Raji (cell line): ENCODE measurements around the gene GCH1.

Experiments used
- POLR2A ChIP-seq: IDR thresholded peaks from 2 replicates; pipeline ENCODE4 v1.6.1; 2011; ENCODE audit warnings: low read depth, low read length, control low read depth; ENCODE audit not compliant: insufficient read depth

The GCH1 gene

DNA sequence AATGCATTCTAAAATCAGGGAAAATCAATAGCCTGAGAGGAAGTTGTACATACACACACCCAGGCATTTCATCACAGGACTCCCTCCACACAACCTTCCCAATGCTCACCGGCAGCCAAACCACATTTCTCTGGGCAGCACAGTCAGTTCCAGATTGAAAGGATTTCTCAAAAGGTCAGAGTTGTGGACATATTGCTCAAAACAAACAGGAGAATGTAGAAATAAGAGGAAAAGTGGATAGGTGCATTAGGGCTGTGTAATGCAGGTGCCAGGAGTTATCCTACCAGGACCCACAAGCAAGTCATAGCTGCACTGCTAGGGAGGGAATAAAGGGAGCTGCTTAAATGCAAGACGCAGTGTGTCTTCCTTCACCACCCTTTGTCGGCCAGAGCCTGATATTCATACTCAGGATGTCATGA is 62.9 kb downstream of the GCH1 start:
- no peak for TF ChIP-seq POLR2A

DNA sequence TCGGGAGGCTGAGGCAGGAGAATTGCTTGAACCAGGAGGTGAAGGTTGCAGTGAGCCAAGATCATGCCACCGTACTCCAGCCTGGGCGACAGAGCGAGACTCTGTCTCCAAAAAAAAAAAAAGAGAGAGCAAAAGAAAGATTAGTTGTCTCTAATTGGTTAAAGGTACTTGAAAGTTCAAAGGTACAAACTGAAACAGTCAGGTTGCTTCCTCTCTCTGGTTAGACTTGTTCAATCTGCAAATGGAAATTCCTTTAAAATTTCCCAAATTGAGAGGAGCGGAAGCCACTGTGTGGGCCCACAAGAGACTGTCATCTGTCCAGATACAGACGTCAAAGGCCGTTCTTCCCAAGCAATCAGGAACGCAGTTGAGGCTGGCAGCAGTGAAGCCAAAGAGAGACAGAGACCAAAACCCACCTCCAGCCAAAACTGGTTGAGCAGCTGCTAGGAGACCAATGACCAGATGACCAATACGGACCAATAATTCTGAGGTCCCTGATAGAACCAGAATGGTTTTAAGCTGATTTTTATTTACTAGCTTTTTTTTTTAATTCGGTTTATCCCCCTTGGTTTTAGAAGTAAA is 63.6 kb downstream of the GCH1 start:
- TF ChIP-seq POLR2A, result no peak

- TF ChIP-seq POLR2A, result no peak
Observed at GRCh38 chr14:54837508-54838149, 65.0 kb downstream of the GCH1 start.

DNA sequence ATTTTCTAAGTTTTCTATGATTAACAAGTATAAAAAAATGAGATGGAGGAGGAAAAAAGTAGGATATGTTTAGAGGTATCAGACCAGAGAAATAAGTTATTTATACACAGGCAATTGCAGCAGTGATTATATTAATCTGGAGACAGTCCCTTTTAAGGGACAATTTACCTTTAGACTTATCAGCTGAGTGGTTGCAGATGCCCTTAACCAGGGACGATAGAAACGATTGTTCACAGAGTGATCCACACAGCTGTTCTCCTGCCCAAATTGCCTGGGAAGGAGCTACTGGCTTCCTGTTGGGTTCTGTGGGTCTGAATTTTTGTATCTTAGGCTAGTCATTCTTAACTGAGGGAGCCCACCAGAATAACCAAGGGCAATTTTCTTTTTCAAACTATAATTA is 66.4 kb downstream of the GCH1 start:
- TF ChIP-seq POLR2A, result no peak

- no peak for TF ChIP-seq POLR2A
Observed at GRCh38 chr14:54834727-54835126, 67.9 kb downstream of the GCH1 start.

DNA sequence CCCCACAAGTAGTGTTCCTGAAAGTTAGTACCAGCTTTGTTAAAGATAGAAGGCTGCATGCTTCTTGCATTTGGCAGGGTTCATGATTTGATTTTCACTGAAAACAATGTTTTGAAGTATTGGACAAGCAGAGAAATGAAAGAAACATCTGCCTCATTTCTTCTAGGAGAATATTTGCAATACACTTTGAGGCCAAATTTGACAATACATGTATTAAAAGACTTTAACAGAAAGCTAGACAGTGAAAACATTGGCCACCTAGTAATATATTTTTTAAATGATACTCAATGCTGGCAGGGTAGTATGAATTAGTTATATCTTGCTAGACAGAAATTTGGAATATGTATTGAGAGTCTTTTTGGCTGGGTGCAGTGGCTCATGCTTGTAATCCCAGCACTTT is 68.5 kb downstream of the GCH1 start:
- no peak for TF ChIP-seq POLR2A

- TF ChIP-seq POLR2A, result no peak
Observed at GRCh38 chr14:54830650-54831049, 72.0 kb downstream of the GCH1 start.

GRCh38 chr14:54829486-54830224 is 73.0 kb downstream of the GCH1 start:
- no peak for TF ChIP-seq POLR2A

DNA sequence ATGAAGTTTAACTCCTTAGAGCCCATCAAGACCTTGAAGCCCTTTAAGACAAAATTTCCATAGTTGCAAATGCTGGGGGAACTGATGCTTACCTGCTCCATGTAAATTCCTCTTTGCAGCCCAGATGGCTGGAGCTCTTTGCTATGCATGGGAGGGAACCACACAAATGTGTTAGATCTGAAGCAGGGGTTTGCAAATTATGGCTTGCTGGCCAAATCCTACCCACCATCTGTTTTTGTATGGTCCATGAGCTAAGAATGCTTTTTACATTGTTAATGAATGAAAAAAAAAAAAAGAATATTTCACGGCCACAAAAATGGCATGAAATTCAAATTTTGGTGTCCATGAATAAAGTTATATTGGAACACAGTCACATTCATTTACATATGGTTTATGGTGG is 74.6 kb downstream of the GCH1 start:
- TF ChIP-seq POLR2A, result no peak

DNA sequence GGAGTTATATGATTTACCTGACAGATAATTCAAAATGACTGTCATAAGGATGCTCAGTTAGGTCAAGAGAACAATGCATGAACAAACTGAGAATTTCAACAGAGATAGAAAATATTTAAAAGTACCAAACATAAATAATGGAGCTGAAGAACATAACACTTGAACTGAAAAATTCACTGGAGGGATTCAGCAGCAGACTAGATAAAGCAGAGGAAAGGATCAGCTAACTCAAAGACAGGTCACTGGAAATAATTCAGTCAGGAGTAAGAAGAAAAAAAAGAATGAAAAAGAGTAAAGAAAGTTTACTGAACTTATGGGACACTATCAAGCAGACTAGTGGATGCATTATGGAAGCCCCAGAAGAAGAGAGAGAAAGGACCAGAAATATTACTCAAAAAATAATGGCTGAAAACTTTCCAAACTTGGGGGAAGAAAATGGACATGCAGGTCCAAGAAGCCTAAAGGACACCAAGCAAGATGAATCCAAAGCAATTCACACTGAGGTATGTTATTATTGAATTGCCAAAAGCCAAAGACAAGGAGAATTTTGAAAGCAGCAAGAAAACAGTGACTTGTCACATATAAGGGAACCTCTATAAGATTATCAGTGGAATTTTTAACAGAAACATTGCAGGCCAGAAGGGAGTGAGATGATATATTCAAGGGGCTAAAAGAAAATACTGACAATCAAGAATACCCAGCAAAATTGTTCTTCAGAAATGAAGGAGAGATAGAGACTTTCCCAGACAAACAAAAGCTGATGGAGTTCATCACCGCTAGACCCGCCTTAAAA is 78.7 kb downstream of the GCH1 start:
- no peak for TF ChIP-seq POLR2A

GRCh38 chr14:54822685-54823084 is 79.9 kb downstream of the GCH1 start:
- TF ChIP-seq POLR2A, result no peak

GRCh38 chr14:54818201-54819133 is 84.2 kb downstream of the GCH1 start:
- no peak for TF ChIP-seq POLR2A

- TF ChIP-seq POLR2A, result no peak
Observed at GRCh38 chr14:54817506-54817905, 85.1 kb downstream of the GCH1 start.

- no peak for TF ChIP-seq POLR2A
Observed at GRCh38 chr14:54816450-54816849, 86.2 kb downstream of the GCH1 start.
